Lower leg skin (tissue), 4 donors: ENCODE measurements around the gene COL4A1. TPM values are rescaled to one million over a fixed set of nuclear protein-coding genes. Genes with fewer than 3 reads are reported as not detected.

Experiments
- DNase-seq, 2 donors: peaks; one replicate each; pipeline ENCODE4 v3.0.0-alpha.2; 2019; ENCODE audit warnings: low spot score in 2 of 2
- H3K4me3 ChIP-seq: fragments of 200-600 bp; sonication (generic); 2 replicates; pipeline ENCODE4 v1.5.1; 2017; ENCODE audit warnings: mild to moderate bottlenecking, low read depth; ENCODE audit not compliant: poor library complexity, severe bottlenecking
- CTCF ChIP-seq, 3 donors: fragments of 450-650 bp; IDR thresholded peaks; one replicate each; pipeline ENCODE4 v1.5.1; 2016; ENCODE audit warnings: antibody characterized with exemption in 3 of 3, mild to moderate bottlenecking in 3 of 3, moderate library complexity in 2 of 3
- POLR2A ChIP-seq, 2 donors: fragments of 450-650 bp; IDR thresholded peaks; one replicate each; pipeline ENCODE4 v1.6.1; 2016 to 2017; ENCODE audit warnings: antibody characterized with exemption in 2 of 2, mild to moderate bottlenecking in 1 of 2, moderate library complexity in 1 of 2
- WGBS, 2 donors: methylation state at CpG; one replicate each; pipeline ENCODE4 v1.1.5; 2018; 5-methylcytosine and 5-hydroxymethylcytosine counted together
- intact Hi-C: fragments of 100-400 bp; cut with DNase I; formaldehyde crosslinking; loops from one replicate; pipeline ENCODE4 v1.15.0; 2023; ENCODE audit warnings: low total_unique reads
- total RNA-seq, 4 donors: library from RNA; depleted of rRNA; stranded (reverse); fragments of >200 nt; gene quantifications; one replicate each; pipeline ENCODE4 v1.1.0, GENCODE V29; 2016

The COL4A1 gene
- total RNA-seq, 4 donors from 2014 or later = 41.0 to 105 (median 56.7) TPM

GRCh38 chr13:110265341-110265681 is 41.6 kb downstream of the COL4A1 start:
- intact Hi-C loops = no loop called here
- 65 to 72% methylated on average over 6 of the region's 6 CpGs for WGBS, 2 donors
- TF ChIP-seq POLR2A (IDR thresholded peaks at IDR 0.05) (no peak), CTCF (IDR thresholded peaks at IDR 0.05) (no peak)
- peak in 1 of 2 donors; percentile 86 for DNase-seq
- no peak overlapping the region for H3K4me3 ChIP-seq

GRCh38 chr13:110264685-110265275 is 42.2 kb downstream of the COL4A1 start:
- DNase-seq = peak in 1 of 2 donors; percentile 49
- no peak overlapping the region for H3K4me3 ChIP-seq
- no peak for TF ChIP-seq POLR2A (IDR thresholded peaks at IDR 0.05)
- intact Hi-C loops = no loop called here
- 77 to 82% methylated on average over 12 of the region's 12 CpGs for WGBS, 2 donors

DNA sequence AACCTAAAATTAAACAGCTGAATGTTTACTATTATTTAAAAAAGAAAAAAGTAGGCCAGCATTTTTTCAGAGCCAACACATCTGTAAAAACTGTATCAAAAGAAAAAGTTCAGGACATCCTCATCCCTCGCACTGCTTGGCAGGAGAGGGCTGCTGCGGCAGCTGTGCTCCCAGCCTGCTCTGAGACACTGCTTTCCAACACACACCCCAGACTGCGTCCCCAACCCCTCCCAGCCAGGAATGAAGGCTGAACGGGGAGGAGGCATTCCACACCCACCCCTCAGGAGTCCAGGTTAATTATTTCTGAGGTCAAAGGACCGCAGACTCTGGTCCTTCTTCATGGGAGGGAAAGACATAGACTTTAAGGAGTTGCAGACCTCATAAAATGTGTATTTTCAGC is 43.1 kb downstream of the COL4A1 start:
- WGBS, 2 donors = 24 to 32% methylated on average over 5 of the region's 5 CpGs
- DNase-seq = peak in 1 of 2 donors; percentile 82
- TF ChIP-seq POLR2A (IDR thresholded peaks at IDR 0.05) (no peak), CTCF (IDR thresholded peaks at IDR 0.05) (no peak)
- H3K4me3 ChIP-seq = no peak overlapping the region
- intact Hi-C loops = no loop called here

- TF ChIP-seq CTCF (IDR thresholded peaks at IDR 0.05) = no peak
- TF ChIP-seq POLR2A (IDR thresholded peaks at IDR 0.05) = no peak
- no peak overlapping the region for H3K4me3 ChIP-seq
- intact Hi-C loops = no loop called here
- DNase-seq = peak in 1 of 2 donors; percentile 25
- 66 to 76% methylated on average over 5 of the region's 5 CpGs for WGBS, 2 donors
These were observed 43.6 kb downstream of the COL4A1 start for GRCh38 chr13:110263404-110263803.

DNA sequence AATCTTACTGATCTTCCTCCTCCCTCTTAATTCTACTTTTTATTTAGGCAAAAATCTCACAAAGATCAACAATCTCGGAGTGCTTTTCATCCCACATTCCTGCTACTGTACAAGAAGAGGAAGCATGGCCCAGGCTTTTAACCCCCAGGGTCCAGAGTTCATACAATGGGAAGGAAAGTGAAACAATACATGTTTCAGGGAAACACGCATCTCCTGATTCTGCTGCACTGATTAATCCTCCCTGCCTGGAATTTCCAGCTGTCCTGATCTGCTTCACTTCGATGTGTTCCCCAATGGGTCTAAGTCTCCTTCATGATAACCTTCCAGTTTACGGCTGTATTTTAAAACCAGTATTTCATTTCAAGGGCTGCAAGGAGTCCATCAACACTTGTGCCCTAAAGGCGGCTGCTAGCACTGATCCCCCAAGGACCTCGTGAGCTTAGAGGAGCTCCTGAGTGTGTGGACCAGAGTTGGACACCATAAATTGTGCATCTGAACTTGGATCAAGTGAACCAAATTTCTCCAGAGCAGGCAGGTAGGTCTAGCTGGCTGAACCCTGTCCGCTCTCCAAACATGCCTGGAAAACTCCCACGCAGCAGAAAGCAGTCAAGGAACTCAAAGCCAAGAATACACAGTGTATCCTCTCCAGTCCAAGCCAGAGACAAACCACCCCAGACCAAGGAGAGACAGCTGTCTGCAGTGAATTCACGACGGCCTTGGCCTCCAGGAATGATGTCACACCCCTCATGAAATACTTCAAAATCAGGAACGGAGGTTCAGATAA is 44.3 kb downstream of the COL4A1 start:
- no peak overlapping the region for H3K4me3 ChIP-seq
- WGBS, 2 donors = 52 to 60% methylated on average over 11 of the region's 11 CpGs
- intact Hi-C loops = no loop called here
- peak in 1 of 2 donors; percentile 73 for DNase-seq
- TF ChIP-seq POLR2A (IDR thresholded peaks at IDR 0.05) (no peak), CTCF (IDR thresholded peaks at IDR 0.05) (no peak)

DNA sequence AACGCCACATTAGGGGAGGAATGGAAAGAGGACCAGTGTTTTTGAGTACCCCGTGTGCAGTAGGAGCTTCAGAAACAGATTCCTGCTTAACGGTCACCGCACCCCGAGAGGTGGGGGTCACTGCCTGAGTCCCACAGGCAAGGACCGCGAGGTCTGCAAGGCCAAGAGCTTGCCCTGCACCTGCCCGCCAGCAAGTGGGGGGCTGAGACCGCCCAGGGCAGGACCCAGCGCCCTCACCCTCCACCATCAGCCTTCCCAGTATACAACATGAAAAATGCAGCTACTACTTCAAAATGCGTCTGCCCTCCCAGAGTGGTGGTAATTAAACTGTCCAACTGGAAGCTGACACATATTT is 44.9 kb downstream of the COL4A1 start:
- TF ChIP-seq CTCF (IDR thresholded peaks at IDR 0.05) = no peak
- no peak for TF ChIP-seq POLR2A (IDR thresholded peaks at IDR 0.05)
- peak in 1 of 2 donors; percentile 72 for DNase-seq
- WGBS, 2 donors = 78 to 79% methylated on average over 11 of the region's 11 CpGs
- no peak overlapping the region for H3K4me3 ChIP-seq
- intact Hi-C loops = no loop called here
